Skeletal muscle cell (primary cell): ENCODE data around the gene TSR3.
"Not testable (repeated sequence)": the region's sequence is repeated elsewhere in the genome, so short reads cannot be mapped to it uniquely, and the experiment has no call there.

Source experiments
- DNase-seq: peaks from one replicate; pipeline ENCODE4 v3.0.0-alpha.2; 2010; ENCODE audit warnings: low read depth
- H3K4me3 ChIP-seq: 2 replicates; pipeline ENCODE4 v1.5.1; 2011; ENCODE audit warnings: low read depth, mild to moderate bottlenecking, control low read depth, low read length, moderate library complexity

Gene TSR3

GRCh38 chr16:1328961-1329360 lies 22.7 kb downstream of the TSR3 start:
- H3K4me3 ChIP-seq, DNase-seq: not testable (repeated sequence)

- H3K4me3 ChIP-seq, DNase-seq: not testable (repeated sequence)
Measured at GRCh38 chr16:1328136-1328535, 23.5 kb downstream of the TSR3 start.

- no peak overlapping the region for H3K4me3 ChIP-seq
- no peak for DNase-seq
Measured at GRCh38 chr16:1327619-1327947, 24.1 kb downstream of the TSR3 start.

GRCh38 chr16:1326946-1327618 lies 24.6 kb downstream of the TSR3 start:
- H3K4me3 ChIP-seq, result no peak overlapping the region
- no peak for DNase-seq

GRCh38 chr16:1326391-1326790 lies 25.3 kb downstream of the TSR3 start:
- H3K4me3 ChIP-seq, result no peak overlapping the region
- no peak for DNase-seq

- H3K4me3 ChIP-seq, result no peak overlapping the region
- no peak for DNase-seq
Measured at GRCh38 chr16:1325673-1326371, 25.9 kb downstream of the TSR3 start.

- no peak for DNase-seq
Measured at GRCh38 chr16:1325261-1325660, 26.4 kb downstream of the TSR3 start.

GRCh38 chr16:1324286-1324826 lies 27.3 kb downstream of the TSR3 start:
- DNase-seq, result no peak
- no peak overlapping the region for H3K4me3 ChIP-seq

More at GRCh38 chr16:1325261-1325660, 26.4 kb downstream of the TSR3 start:
- no peak overlapping the region for H3K4me3 ChIP-seq

- H3K4me3 ChIP-seq, result no peak overlapping the region
- no peak for DNase-seq
Measured at GRCh38 chr16:1323296-1324239, 28.1 kb downstream of the TSR3 start.

GRCh38 chr16:1322407-1322806 lies 29.3 kb downstream of the TSR3 start:
- no peak overlapping the region for H3K4me3 ChIP-seq
- no peak for DNase-seq

GRCh38 chr16:1320658-1321240 lies 30.9 kb downstream of the TSR3 start:
- no peak overlapping the region for H3K4me3 ChIP-seq
- DNase-seq, result no peak

- no peak for DNase-seq
- H3K4me3 ChIP-seq, result no peak overlapping the region
Measured at GRCh38 chr16:1320097-1320496, 31.6 kb downstream of the TSR3 start.

GRCh38 chr16:1319041-1319440 lies 32.6 kb downstream of the TSR3 start:
- no peak overlapping the region for H3K4me3 ChIP-seq
- no peak for DNase-seq

GRCh38 chr16:1318268-1318545 lies 33.5 kb downstream of the TSR3 start:
- no peak for DNase-seq

GRCh38 chr16:1317479-1318267 lies 34.0 kb downstream of the TSR3 start:
- DNase-seq, result no peak
- no peak overlapping the region for H3K4me3 ChIP-seq

More at GRCh38 chr16:1318268-1318545, 33.5 kb downstream of the TSR3 start:
- no peak overlapping the region for H3K4me3 ChIP-seq

- DNase-seq, result no peak
- no peak overlapping the region for H3K4me3 ChIP-seq
Measured at GRCh38 chr16:1316033-1316405, 35.7 kb downstream of the TSR3 start.

- no peak overlapping the region for H3K4me3 ChIP-seq
- DNase-seq, result no peak
Measured at GRCh38 chr16:1315081-1316032, 36.3 kb downstream of the TSR3 start.
